Activated T-cell treated with anti-CD3 and anti-CD28 coated beads for 1 hour (primary cell): ENCODE results near the gene SF3B3.
"Not testable (repeated sequence)": the region's sequence is repeated elsewhere in the genome, so short reads cannot be mapped to it uniquely, and the experiment has no call there.

ENCODE experiments used
- DNase-seq: peaks from one replicate; pipeline ENCODE4 v3.0.0-alpha.2; 2020; ENCODE audit warnings: low read depth

Gene SF3B3

GRCh38 chr16:70621864-70622263 lies 98.2 kb downstream of the SF3B3 start:
- DNase-seq = not testable (repeated sequence)
